Osteoblast (primary cell): Measurements from ENCODE around the gene RSRC1. TPM values are rescaled to one million over a fixed set of nuclear protein-coding genes. Genes with fewer than 3 reads are reported as not detected.
A peak's percentile ranks its signal among the peaks of the same experiment; 100 is the strongest.

ENCODE experiments used
- DNase-seq: peaks from one replicate; pipeline ENCODE4 v3.0.0; 2011; ENCODE audit warnings: low spot score, mixed read lengths; ENCODE audit not compliant: insufficient read length; ENCODE audit errors: missing footprints
- H2AFZ ChIP-seq: 2 replicates; pipeline ENCODE4 v1.6.0; 2011; ENCODE audit warnings: mild to moderate bottlenecking, low read length
- H3K27ac ChIP-seq: 2 replicates; pipeline ENCODE4 v1.5.1; 2011; ENCODE audit warnings: mild to moderate bottlenecking, low read depth, low read length, moderate library complexity
- H3K27me3 ChIP-seq: 2 replicates; pipeline ENCODE4 v1.6.0; 2012; ENCODE audit warnings: mild to moderate bottlenecking, control low read depth, inconsistent platforms, low read length, moderate library complexity; ENCODE audit not compliant: insufficient read depth
- H3K36me3 ChIP-seq: 2 replicates; pipeline ENCODE4 v1.5.1; 2011; ENCODE audit warnings: mild to moderate bottlenecking, low read length, control low read depth, moderate library complexity; ENCODE audit not compliant: insufficient read depth
- H3K4me1 ChIP-seq: 2 replicates; pipeline ENCODE4 v1.5.1; 2011; ENCODE audit warnings: mild to moderate bottlenecking, low read length, control low read depth, moderate library complexity; ENCODE audit not compliant: insufficient read depth
- H3K4me2 ChIP-seq: 2 replicates; pipeline ENCODE4 v1.6.0; 2011; ENCODE audit warnings: mild to moderate bottlenecking, low read length; ENCODE audit not compliant: insufficient read depth
- H3K4me3 ChIP-seq: fragments of 200-600 bp; sonication (generic); 3 replicates; pipeline ENCODE4 v1.5.1; 2012; ENCODE audit warnings: mild to moderate bottlenecking, low read length, inconsistent platforms; ENCODE audit not compliant: insufficient read depth
- H3K79me2 ChIP-seq: 2 replicates; pipeline ENCODE4 v1.6.0; 2012; ENCODE audit warnings: mild to moderate bottlenecking, low read length, control low read depth, inconsistent platforms; ENCODE audit not compliant: insufficient read depth
- H3K9me3 ChIP-seq: 2 replicates; pipeline ENCODE4 v1.5.1; 2011; ENCODE audit warnings: low read depth, low read length, control low read depth
- H4K20me1 ChIP-seq: 2 replicates; pipeline ENCODE4 v1.6.0; 2012; ENCODE audit warnings: mild to moderate bottlenecking, low read length, control low read depth; ENCODE audit not compliant: insufficient read depth
- total RNA-seq: library from RNA; depleted of rRNA; stranded (reverse); fragments of >200 nt; gene quantifications from 2 replicates; pipeline ENCODE4 v1.2.3, GENCODE V29; 2012
- TF ChIP-seq, protein P1 (sequence below): IDR thresholded peaks from 2 replicates; pipeline ENCODE4 v1.5.1; 2011; ENCODE audit warnings: mild to moderate bottlenecking, low read depth, low read length, moderate library complexity; ENCODE audit errors: extremely low read depth

The RSRC1 gene
- total RNA-seq, 1 donor, result 69.8 TPM

DNA sequence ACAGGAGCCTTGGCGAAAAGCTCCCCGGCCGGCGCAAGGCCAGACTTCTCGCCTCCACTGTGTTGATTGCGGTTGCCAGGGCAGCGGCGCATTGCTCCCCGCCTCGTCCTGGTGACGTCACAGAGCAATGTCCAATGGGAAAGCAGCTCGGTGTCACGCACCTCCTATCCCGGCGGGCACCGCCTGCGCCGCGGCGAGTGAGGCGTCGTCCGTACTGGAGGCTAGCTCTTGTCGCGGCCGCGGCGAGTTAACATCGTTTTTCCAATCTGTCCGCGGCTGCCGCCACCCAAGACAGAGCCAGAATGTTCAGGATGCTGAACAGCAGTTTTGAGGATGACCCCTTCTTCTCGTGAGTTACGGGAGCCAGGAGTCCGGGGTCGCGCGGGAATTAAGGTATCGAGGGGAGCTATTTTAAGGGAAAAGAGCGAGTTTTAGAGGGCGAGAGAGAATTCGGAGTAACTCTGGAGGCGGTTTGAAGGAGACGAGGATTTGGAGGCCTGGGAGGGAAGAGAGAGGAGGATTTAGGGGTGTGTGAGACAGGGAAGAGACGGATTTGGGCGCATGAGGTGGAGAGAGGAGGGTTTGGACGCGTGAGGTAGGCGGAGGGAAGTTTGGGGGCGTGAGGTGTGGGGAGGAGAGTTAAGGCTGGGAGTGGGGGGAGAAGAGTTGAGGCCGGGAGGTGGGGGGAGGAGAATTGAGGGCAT, 461.3 kb downstream of the RSRC1 start, which contains the start of gene MLF1:
Gene MLF1, plus strand, starts transcription at position 196 of the 704 bp plus-strand sequence. Its CDS starts 107 bp downstream, at position 303.
- DNase-seq, result peak; percentile 98
- peaks cover 3% of the 10 kb centered on the region for H3K27me3 ChIP-seq
- H3K4me3 ChIP-seq, result peak within 1 kb of the TSS; percentile 74
- H3K79me2 ChIP-seq, result no peaks in the 10 kb centered on the region
- H3K36me3 ChIP-seq, result no peaks in the 10 kb centered on the region
- peaks cover 9% of the 10 kb centered on the region for H3K4me1 ChIP-seq
- no peaks in the 10 kb centered on the region for H3K9me3 ChIP-seq
- TF ChIP-seq, protein P1, sequence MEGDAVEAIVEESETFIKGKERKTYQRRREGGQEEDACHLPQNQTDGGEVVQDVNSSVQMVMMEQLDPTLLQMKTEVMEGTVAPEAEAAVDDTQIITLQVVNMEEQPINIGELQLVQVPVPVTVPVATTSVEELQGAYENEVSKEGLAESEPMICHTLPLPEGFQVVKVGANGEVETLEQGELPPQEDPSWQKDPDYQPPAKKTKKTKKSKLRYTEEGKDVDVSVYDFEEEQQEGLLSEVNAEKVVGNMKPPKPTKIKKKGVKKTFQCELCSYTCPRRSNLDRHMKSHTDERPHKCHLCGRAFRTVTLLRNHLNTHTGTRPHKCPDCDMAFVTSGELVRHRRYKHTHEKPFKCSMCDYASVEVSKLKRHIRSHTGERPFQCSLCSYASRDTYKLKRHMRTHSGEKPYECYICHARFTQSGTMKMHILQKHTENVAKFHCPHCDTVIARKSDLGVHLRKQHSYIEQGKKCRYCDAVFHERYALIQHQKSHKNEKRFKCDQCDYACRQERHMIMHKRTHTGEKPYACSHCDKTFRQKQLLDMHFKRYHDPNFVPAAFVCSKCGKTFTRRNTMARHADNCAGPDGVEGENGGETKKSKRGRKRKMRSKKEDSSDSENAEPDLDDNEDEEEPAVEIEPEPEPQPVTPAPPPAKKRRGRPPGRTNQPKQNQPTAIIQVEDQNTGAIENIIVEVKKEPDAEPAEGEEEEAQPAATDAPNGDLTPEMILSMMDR, result no peak
- peak within 1 kb of the TSS; percentile 88 for H3K27ac ChIP-seq
- no peaks in the 10 kb centered on the region for H4K20me1 ChIP-seq
- H2AFZ ChIP-seq, result peak within 1 kb of the TSS; percentile 91
- H3K4me2 ChIP-seq, result peak within 1 kb of the TSS; percentile 88

DNA sequence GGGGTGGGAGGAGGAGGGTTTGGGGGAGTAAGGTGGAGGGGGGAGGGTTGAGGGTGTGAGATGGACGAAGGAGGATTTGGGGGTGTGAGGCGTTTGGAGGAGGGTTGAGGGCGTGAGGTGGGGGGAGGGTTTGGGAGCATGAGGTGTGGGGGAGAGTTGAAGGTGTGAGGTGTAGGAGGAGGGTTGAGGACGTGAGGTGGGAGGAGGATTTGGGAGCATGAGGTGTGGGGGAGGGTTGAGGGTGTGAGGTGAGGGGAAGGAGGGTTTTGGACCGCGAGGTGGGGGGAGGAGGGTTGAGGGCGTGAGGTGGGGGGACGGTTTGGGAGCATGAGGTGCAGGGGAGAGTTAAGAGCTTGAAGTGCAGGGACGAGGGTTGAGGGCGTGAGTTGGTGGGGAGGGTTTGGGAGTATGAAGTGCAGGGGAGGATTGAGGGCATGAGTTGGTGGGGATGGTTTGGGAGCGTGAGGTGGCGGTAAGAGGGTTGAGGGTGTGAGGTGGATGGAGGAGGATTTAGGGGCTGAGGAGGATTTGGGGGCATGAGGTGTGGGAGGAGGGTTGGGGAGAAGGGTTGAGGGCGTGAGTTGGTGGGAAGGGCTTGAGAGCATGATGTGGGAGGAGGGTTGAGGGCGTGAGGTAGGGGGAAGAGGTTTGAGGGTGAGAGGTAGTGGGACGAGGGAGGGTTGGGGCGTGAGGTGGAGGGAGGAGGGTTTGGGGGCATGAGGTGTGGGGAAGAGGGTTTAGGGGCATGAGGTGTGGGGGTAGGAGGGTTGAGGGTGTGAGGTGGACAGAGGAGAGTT, 462.3 kb downstream of the RSRC1 start:
- peaks cover 9% of the 10 kb centered on the region for H3K4me1 ChIP-seq
- TF ChIP-seq, protein P1, result no peak
- no peak overlapping the region for H3K4me3 ChIP-seq
- no peaks in the 10 kb centered on the region for H3K9me3 ChIP-seq
- no peak for DNase-seq
- H2AFZ ChIP-seq, result no peak overlapping the region
- no peaks in the 10 kb centered on the region for H3K79me2 ChIP-seq
- no peak overlapping the region for H3K4me2 ChIP-seq
- no peaks in the 10 kb centered on the region for H3K36me3 ChIP-seq
- H4K20me1 ChIP-seq, result no peaks in the 10 kb centered on the region
- H3K27ac ChIP-seq, result no peak overlapping the region
- peaks cover 3% of the 10 kb centered on the region for H3K27me3 ChIP-seq

DNA sequence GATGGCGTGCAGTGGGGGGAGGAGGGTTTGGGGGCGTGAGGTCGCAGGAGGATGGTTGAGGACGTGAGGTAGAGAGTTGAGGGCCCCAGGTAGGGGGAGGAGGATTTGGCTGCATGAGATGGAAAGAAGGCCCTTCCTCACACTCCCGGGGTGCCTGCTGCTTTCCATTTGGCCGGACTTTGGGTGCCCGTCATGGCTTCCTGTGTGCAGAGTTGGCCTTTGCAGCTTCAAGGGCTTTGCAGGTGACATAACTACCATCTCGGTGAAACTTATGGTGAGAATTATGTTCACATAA, 462.8 kb downstream of the RSRC1 start:
- H2AFZ ChIP-seq, result no peak overlapping the region
- H3K79me2 ChIP-seq, result no peaks in the 10 kb centered on the region
- H3K9me3 ChIP-seq, result no peaks in the 10 kb centered on the region
- no peak overlapping the region for H3K4me2 ChIP-seq
- peaks cover 3% of the 10 kb centered on the region for H3K27me3 ChIP-seq
- H4K20me1 ChIP-seq, result no peaks in the 10 kb centered on the region
- H3K4me3 ChIP-seq, result no peak overlapping the region
- TF ChIP-seq, protein P1, result no peak
- H3K27ac ChIP-seq, result no peak overlapping the region
- no peaks in the 10 kb centered on the region for H3K36me3 ChIP-seq
- peaks cover 9% of the 10 kb centered on the region for H3K4me1 ChIP-seq
- DNase-seq, result no peak

DNA sequence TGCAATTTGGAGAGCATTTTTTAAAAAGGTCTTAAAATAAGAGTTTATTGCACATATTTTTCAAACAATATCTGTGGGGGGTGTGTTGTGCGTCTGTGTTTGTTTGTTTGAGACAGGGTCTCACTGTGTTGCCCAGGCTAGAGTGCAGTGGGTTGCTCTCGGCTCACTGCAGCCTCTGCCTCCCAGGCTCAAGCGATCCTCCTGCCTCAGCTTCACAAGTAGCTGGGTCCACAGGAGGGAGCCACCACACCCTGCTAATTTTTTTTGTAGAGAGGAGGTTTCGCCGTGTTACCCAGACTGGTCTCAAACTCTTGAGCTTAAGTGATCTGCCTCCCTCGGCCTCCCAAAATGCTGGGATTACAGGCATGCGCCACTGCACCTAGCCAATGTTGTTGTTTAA, 463.8 kb downstream of the RSRC1 start:
- no peaks in the 10 kb centered on the region for H3K36me3 ChIP-seq
- H3K27ac ChIP-seq, result no peak overlapping the region
- no peaks in the 10 kb centered on the region for H4K20me1 ChIP-seq
- H2AFZ ChIP-seq, result no peak overlapping the region
- no peaks in the 10 kb centered on the region for H3K79me2 ChIP-seq
- peaks cover 9% of the 10 kb centered on the region for H3K4me1 ChIP-seq
- no peaks in the 10 kb centered on the region for H3K9me3 ChIP-seq
- DNase-seq, result no peak
- H3K4me2 ChIP-seq, result no peak overlapping the region
- H3K4me3 ChIP-seq, result no peak overlapping the region
- TF ChIP-seq, protein P1, result peak; percentile 9
- peaks cover 2% of the 10 kb centered on the region for H3K27me3 ChIP-seq
